ENCODE data around the gene FBLN2.

The FBLN2 gene

GRCh38 chr3:13598926-13599886 is 50.3 kb downstream of the FBLN2 start:
- DNase-seq (ENCODE audit: low read depth in 2 of 3, low spot score in 2 of 3) = no peak

DNA sequence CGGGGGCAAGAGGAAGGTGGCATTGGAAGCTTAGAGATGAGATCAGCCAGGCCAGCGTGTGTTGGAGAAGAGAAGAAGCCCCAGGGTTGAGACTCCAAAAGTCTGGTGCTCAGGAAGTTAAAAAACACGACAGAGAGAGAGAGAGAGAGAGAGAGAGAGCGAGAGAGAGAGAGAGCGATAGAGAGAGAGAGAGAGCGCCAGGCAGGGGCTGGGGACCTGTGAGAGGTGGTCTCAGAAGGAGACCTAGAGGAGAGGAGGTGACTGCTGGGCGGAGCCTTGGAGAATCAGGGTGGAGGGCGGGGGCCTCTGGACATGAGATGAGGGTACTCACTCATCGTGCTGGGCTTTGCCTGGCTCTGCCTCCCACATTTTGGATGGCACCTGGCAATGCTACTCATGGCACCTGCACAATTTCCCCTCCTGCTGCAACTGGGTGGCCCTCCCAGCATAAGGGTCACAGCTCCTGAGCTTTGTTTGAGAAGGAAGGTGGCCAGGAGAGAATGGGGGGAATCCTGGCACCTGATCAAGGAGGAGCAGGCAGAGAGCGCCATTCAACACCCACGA is 51.0 kb downstream of the FBLN2 start:
- DNase-seq (ENCODE audit: low read depth in 2 of 3, low spot score in 2 of 3) = no peak

DNA sequence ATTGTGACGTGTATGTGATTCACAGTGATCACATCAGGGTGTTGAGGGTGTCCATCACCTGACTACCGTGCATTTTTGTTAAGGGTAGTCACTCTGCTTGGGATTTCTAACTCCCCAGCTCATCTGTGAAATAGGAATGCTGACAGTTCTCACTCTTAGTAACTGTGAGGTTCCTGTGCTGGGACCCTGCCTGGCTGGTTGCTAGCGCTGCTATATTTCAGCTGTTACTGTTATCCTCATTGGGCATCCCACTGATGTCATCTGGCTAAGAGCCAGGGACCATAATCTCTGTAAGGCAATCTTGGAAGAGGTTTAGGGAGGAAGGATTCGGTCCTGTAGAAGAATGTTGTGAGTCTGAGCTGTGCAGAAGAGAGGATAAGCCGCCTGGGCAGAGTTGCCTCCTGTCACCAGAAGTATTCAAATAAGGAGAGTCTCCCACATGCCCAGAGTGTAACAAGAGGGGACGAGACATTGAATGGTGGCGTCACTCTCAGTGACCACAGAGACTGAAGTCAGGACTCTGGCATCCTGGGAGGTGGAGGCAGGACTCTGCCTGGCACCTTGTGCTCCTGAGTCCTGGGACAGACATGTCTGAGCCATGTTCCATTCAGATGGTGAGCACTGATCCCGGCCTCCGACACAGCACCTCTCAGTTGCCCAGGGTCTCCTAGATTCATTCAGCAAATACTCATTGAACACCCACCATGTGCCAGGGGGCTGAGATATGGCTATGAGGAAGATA is 52.2 kb downstream of the FBLN2 start:
- no peak for DNase-seq (ENCODE audit: low read depth in 2 of 3, low spot score in 2 of 3)

DNA sequence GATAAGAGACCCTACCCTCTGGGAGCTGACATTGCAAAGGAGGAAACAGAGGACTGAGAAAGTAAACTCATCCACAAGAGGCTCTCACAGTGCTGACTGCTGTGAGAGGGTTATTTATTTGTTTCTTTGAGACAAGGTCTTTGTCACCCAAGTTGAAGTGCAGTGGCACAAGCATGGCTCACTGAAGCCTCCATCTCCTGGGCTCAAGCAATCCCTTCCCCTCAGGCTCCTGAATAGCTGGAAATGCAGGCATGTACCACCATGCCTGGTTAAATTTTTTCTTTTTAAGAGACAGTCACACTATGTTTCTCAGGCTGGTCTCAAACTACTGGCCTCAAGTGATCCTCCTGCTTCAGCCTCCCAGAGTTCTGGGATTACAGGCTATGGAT is 52.8 kb downstream of the FBLN2 start:
- no peak for DNase-seq (ENCODE audit: low read depth in 2 of 3, low spot score in 2 of 3)

GRCh38 chr3:13605555-13605954 is 56.6 kb downstream of the FBLN2 start:
- DNase-seq (ENCODE audit: low read depth in 2 of 3, low spot score in 2 of 3) = no peak

GRCh38 chr3:13607821-13608597 is 59.1 kb downstream of the FBLN2 start:
- no peak for DNase-seq (ENCODE audit: low read depth in 2 of 3, low spot score in 2 of 3)

GRCh38 chr3:13608969-13609725 is 60.2 kb downstream of the FBLN2 start:
- no peak for DNase-seq (ENCODE audit: low read depth in 2 of 3, low spot score in 2 of 3)

DNA sequence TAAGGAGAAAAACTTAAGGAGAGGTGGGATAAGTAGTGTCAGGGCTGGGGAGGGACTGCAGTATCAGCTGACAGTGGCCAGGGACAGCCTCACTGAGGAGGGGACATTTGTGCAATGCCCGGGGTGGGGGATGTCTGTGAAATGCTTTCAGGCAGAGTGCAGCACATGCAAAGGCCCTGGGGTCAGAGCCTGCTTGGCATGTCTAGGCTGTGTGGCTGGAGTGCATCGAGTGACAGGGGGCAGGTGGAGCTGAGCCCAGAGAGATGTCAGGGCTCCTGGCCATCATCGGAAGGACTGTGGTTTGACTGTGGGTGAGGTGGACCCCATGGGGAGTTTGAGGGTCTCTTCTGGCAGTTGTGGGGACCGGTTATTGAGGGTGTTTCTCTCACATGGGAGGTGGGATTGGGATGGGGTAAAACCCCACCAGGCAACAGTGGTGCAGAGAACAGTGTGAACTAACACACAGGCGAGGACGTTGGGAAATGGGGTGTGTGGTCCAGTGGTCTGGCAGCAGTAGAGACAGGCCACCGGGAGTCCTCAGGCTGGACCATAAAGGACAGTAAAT is 61.2 kb downstream of the FBLN2 start:
- DNase-seq (ENCODE audit: low read depth in 2 of 3, low spot score in 2 of 3) = no peak

DNA sequence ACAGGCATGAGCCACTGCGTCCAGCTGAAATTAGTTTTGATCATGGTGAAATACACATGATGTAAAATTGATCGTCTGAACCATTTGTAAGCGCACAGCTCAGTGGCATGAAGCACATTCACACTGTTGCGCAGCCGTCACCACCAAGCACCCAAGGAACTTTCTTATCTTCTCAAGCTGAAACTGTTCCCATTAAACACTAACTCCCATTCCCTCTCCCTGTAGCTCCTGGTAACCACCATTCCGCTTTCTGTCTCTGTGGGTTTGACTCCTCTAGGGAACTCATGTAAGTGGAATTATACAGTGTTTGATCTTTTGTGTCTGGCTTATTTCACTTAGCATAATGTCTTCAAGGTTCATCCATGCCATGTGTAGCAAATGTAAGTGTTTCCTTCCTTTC is 62.3 kb downstream of the FBLN2 start:
- no peak for DNase-seq (ENCODE audit: low read depth in 2 of 3, low spot score in 2 of 3)

GRCh38 chr3:13612829-13613228 is 63.9 kb downstream of the FBLN2 start:
- DNase-seq (ENCODE audit: low read depth in 2 of 3, low spot score in 2 of 3) = no peak

DNA sequence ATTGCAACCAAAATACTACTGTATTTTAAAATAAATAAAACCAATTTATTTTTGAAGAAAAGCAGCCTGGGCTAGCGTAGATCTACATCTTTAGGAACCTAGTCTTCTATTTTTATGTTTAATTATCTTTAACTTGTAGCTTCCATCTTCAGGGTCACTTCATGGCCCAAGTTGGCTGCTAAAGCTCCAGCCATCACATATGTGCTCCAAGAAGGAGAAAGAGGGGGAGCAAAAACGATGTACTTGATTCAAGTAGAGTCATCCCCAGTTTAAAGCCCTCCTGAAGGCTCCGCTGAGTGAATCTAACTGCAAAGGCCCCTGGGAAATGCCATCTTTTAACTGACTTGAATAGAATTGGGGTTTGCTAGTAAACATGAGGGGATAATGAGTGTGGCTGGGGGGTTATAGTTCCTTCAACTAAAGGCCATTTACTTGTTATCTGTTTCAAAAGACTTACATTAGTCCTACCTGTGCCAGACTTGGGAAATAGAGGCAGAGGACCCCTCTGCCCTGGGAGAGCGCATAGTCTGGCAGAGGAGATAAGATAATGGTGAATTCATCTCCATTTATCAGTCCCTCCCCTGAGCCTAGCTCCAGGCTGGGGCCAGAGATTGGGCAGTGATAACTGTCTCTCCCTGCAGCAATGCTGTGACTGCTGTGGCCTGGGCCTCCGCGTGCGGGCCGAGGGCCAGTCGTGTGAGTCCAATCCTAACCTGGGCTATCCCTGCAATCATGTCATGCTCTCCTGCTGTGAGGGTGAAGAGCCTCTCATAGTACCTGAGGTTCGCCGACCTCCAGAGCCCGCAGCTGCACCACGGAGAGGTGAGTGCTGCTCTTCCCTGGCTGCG is 64.6 kb downstream of the FBLN2 start:
- no peak for DNase-seq (ENCODE audit: low read depth in 2 of 3, low spot score in 2 of 3)

DNA sequence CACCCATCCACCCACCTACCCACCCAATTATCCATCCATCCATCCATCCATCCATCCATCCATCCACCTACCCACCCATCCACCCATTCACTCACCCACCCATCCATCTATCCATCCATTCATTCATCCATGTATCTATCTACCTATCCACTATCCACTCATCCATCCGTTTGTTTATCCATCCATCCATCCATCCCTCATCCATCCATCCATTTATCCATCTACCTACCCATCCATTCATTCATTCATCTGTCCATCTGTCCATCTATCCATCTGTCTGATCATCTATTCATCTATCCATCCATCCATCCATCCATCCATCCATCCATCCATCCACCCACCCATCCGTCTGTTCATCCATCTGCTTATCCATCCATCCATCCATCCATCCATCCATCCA is 65.7 kb downstream of the FBLN2 start:
- no peak for DNase-seq (ENCODE audit: low read depth in 2 of 3, low spot score in 2 of 3)

- no peak for DNase-seq (ENCODE audit: low read depth in 2 of 3, low spot score in 2 of 3)
These were observed 66.1 kb downstream of the FBLN2 start for GRCh38 chr3:13615019-13615528.

- no peak for DNase-seq (ENCODE audit: low read depth in 2 of 3, low spot score in 2 of 3)
These were observed 67.4 kb downstream of the FBLN2 start for GRCh38 chr3:13616359-13616758.

DNA sequence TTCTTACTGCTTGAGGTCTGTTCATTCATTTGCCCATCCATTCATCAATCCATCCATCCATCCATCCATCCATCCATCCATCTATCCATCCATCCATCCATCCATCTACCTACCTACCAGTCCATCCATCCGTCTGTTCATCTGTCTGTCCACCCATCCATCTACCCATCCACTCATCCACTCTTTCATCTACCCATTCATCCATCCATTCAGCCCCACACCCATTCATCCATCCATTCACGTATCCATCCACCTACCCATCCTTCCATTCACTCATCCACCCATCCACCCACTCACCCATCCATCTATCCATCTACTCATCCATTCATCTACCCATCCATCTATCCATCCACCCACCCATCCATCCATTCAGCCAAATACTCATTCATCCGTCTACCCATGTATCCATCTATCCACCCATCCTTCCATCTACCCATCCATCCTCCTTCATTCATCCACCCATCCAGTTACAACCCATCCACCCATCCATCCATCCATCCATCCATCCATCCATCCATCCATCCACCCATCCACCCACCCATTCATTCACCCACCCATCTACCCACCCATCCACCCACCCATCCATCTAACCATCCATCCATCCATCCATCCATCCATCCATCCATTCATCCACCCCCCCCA is 68.3 kb downstream of the FBLN2 start:
- DNase-seq (ENCODE audit: low read depth in 2 of 3, low spot score in 2 of 3) = no peak

GRCh38 chr3:13617981-13618380 is 69.1 kb downstream of the FBLN2 start:
- DNase-seq (ENCODE audit: low read depth in 2 of 3, low spot score in 2 of 3) = no peak

- no peak for DNase-seq (ENCODE audit: low read depth in 2 of 3, low spot score in 2 of 3)
These were observed 69.9 kb downstream of the FBLN2 start for GRCh38 chr3:13618836-13619235.

DNA sequence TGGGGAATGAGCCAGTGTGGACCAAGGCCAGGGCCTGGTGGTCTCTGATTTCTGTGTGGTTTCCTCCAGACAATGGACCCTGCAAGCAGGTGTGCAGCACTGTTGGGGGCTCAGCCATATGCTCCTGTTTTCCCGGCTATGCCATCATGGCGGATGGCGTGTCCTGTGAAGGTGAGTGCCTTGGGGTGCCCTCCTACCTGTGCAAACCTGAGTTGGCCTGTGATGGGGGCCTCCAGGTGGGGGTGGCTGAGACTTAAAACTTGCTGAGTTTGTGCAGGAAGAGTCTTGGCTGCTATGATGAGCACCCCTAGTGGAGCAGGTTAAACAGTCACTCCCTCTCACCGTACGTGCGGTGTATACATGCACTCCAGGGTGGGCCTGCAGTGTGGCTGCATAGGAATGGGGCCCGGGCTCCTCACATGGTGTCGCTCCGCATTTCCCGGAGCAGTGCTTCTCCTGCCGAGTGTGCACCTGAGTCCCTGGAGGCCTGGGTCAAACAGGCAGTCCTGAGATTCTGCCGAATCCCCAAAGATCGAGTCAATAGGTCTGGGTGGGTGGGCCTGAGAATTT is 70.8 kb downstream of the FBLN2 start:
- DNase-seq (ENCODE audit: low read depth in 2 of 3, low spot score in 2 of 3) = no peak
